GM12801 (cell line): ENCODE results near the gene RGL3.

Experiments
- CTCF ChIP-seq: IDR thresholded peaks from one replicate; pipeline ENCODE4 v1.5.1; 2011; ENCODE audit warnings: control low read depth; ENCODE audit not compliant: insufficient read length; ENCODE audit errors: extremely low read depth

Gene RGL3

GRCh38 chr19:11420429-11421370, 1.6 kb upstream of the RGL3 start:
- no peak for TF ChIP-seq CTCF

GRCh38 chr19:11418094-11418548, 993 bp downstream of the RGL3 start:
- TF ChIP-seq CTCF = no peak

- TF ChIP-seq CTCF = no peak
These were observed 2.6 kb downstream of the RGL3 start for GRCh38 chr19:11416346-11417052.

- no peak for TF ChIP-seq CTCF
These were observed 4.6 kb downstream of the RGL3 start for GRCh38 chr19:11414544-11414943.

GRCh38 chr19:11410682-11411081, 8.4 kb downstream of the RGL3 start:
- TF ChIP-seq CTCF = no peak

GRCh38 chr19:11408591-11408990, 10.5 kb downstream of the RGL3 start:
- TF ChIP-seq CTCF = no peak

GRCh38 chr19:11405846-11406643, 13.1 kb downstream of the RGL3 start:
- TF ChIP-seq CTCF = no peak
